ENCODE measurements around the gene MRGPRG. TPM values are rescaled to one million over a fixed set of nuclear protein-coding genes. Genes with fewer than 3 reads are reported as not detected.

The MRGPRG gene
- total and polyA plus RNA-seq, 4 donors, result not detected

DNA sequence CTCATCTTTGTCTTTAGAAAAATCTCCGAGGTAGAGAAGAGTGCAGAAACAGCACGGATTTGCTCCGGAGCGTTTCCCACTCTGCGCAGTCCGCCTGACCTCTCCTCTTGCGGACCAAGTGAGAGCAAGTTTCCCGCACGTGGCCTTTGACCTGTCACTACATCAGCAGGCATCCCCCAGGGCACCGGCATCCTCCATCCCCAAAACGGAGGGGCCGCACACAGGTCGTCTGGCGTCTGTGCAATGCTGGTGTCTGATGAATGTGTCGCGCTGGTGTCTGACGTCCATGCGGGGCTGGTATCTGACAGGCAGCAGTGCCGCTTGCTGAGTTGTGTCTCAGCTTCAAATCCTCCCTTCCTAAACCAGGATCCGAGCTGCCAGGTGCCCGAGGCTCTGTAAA lies 14.3 kb upstream of the MRGPRG start:
- no peak overlapping the region for H3K27ac ChIP-seq (ENCODE audit: low read depth in 1 of 2, low read length in 1 of 2)
- no peaks in the 10 kb centered on the region for H3K9me3 ChIP-seq (ENCODE audit: control insufficient read depth in 4 of 4, insufficient read depth in 3 of 4, low read length in 3 of 4)
- no peak for ATAC-seq (ENCODE audit: insufficient read depth, low FRiP score)
- no peaks in the 10 kb centered on the region for H3K4me1 ChIP-seq (ENCODE audit: control insufficient read depth in 5 of 5, insufficient read depth in 5 of 5, low read length in 5 of 5)
- H3K36me3 ChIP-seq (ENCODE audit: control insufficient read depth in 4 of 4, insufficient read depth in 4 of 4, low read length in 4 of 4), result no peaks in the 10 kb centered on the region
- no peak overlapping the region for H3K9ac ChIP-seq (ENCODE audit: insufficient read depth in 1 of 2, low read length in 2 of 2)
- DNase-seq, result no peak
- no peak overlapping the region for H3K4me3 ChIP-seq
- TF ChIP-seq CTCF (IDR thresholded peaks at IDR 0.05; ENCODE audit: control extremely low read depth, extremely low read depth), result no peak
- 88 to 92% methylated on average over 21 of the region's 21 CpGs for WGBS, 2 donors
- H3K27me3 ChIP-seq (ENCODE audit: control insufficient read depth in 3 of 3, insufficient read depth in 3 of 3, low read length in 2 of 3), result peaks cover 0 to 4% (median 3%) of the 10 kb centered on the region in 3 donors

GRCh38 chr11:3231851-3232744 lies 13.5 kb upstream of the MRGPRG start, which contains the start of gene MRGPRE:
Gene MRGPRE, minus strand, starts transcription at chr11:3232417. Its CDS starts 3,618 bp downstream, at chr11:3228799.
- H3K36me3 ChIP-seq (ENCODE audit: control insufficient read depth in 4 of 4, insufficient read depth in 4 of 4, low read length in 4 of 4), result no peaks in the 10 kb centered on the region
- no peak within 1 kb of the TSS for H3K27ac ChIP-seq (ENCODE audit: low read depth in 1 of 2, low read length in 1 of 2)
- DNase-seq (peak; percentile 16 to 60 (median 44)), ATAC-seq (ENCODE audit: insufficient read depth, low FRiP score) (no peak)
- no peak within 1 kb of the TSS for H3K9ac ChIP-seq (ENCODE audit: insufficient read depth in 1 of 2, low read length in 2 of 2)
- no peak within 1 kb of the TSS for H3K4me3 ChIP-seq
- no peaks in the 10 kb centered on the region for H3K4me1 ChIP-seq (ENCODE audit: control insufficient read depth in 5 of 5, insufficient read depth in 5 of 5, low read length in 5 of 5)
- WGBS, 2 donors, result 52 to 76% methylated on average over 39 of the region's 39 CpGs
- peaks cover 0 to 4% (median 3%) of the 10 kb centered on the region in 3 donors for H3K27me3 ChIP-seq (ENCODE audit: control insufficient read depth in 3 of 3, insufficient read depth in 3 of 3, low read length in 2 of 3)
- no peak for TF ChIP-seq CTCF (IDR thresholded peaks at IDR 0.05; ENCODE audit: control extremely low read depth, extremely low read depth)
- no peaks in the 10 kb centered on the region for H3K9me3 ChIP-seq (ENCODE audit: control insufficient read depth in 4 of 4, insufficient read depth in 3 of 4, low read length in 3 of 4)

DNA sequence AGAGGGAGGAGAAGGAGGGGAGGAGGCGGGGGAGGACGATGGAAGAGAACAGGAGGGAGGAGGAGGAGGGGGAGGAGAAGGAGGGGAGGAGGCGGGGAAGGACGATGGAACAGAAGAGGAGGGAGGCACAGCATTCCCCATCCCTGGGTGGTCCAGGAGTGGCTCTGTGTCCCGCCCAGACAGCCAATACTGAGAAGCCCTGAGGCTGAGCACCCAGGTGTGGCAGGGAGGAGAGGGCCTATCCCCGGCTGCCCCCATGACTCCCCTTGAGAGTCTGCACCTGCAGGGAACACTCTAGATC lies 12.9 kb upstream of the MRGPRG start:
- Histone ChIP-seq H3K27me3 (ENCODE audit: control insufficient read depth in 3 of 3, insufficient read depth in 3 of 3, low read length in 2 of 3) (peaks cover 0 to 4% (median 3%) of the 10 kb centered on the region in 3 donors), H3K36me3 (ENCODE audit: control insufficient read depth in 4 of 4, insufficient read depth in 4 of 4, low read length in 4 of 4) (no peaks in the 10 kb centered on the region), H3K9me3 (ENCODE audit: control insufficient read depth in 4 of 4, insufficient read depth in 3 of 4, low read length in 3 of 4) (no peaks in the 10 kb centered on the region), H3K27ac (ENCODE audit: low read depth in 1 of 2, low read length in 1 of 2) (no peak overlapping the region), H3K9ac (ENCODE audit: insufficient read depth in 1 of 2, low read length in 2 of 2) (no peak overlapping the region), H3K4me3 (no peak overlapping the region), H3K4me1 (ENCODE audit: control insufficient read depth in 5 of 5, insufficient read depth in 5 of 5, low read length in 5 of 5) (no peaks in the 10 kb centered on the region)
- WGBS, 2 donors, result 69 to 85% methylated on average over 5 to 6 of the region's 6 CpGs
- no peak for DNase-seq
- no peak for TF ChIP-seq CTCF (IDR thresholded peaks at IDR 0.05; ENCODE audit: control extremely low read depth, extremely low read depth)
- ATAC-seq (ENCODE audit: insufficient read depth, low FRiP score), result no peak
